Germinal center (tissue), 1 donor: ENCODE results near the gene PGPEP1.
"Not testable (repeated sequence)": the region's sequence is repeated elsewhere in the genome, so short reads cannot be mapped to it uniquely, and the experiment has no call there.

Source experiments
- DNase-seq: peaks from one replicate; pipeline ENCODE4 v3.0.0; 2012; ENCODE audit warnings: mixed read lengths, low spot score

The PGPEP1 gene

GRCh38 chr19:18308051-18308947, 32.1 kb upstream of the PGPEP1 start:
- DNase-seq: no peak

GRCh38 chr19:18308948-18309325, 31.5 kb upstream of the PGPEP1 start:
- no peak for DNase-seq

DNA sequence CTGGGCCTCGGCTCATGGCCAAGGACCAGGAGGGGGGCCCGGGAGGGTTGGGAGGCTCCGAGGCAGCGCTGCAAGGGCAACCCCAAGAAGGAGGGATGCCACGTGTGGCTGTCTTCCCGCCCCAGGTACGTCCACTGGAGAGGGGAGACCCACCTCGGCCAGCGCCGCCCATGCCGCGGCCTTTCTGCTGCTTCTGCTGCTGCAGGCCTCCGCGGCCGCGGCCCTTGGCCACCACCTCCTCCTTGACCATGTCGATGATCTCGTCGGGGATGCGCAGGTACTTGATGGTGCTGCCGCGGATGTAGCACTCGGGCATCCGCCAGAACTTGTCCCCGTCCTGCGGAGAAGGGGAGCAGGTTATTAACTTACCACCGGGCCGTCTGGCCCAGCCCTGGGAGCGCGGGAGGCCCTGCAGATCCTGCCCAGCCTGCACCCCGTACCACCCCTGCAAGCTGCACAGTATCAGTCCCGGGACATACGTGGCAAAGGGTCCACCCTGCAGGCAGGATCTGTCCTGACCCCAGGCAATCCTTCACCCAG, 30.8 kb upstream of the PGPEP1 start:
- DNase-seq: no peak

GRCh38 chr19:18310118-18310909, 30.1 kb upstream of the PGPEP1 start:
- no peak for DNase-seq

DNA sequence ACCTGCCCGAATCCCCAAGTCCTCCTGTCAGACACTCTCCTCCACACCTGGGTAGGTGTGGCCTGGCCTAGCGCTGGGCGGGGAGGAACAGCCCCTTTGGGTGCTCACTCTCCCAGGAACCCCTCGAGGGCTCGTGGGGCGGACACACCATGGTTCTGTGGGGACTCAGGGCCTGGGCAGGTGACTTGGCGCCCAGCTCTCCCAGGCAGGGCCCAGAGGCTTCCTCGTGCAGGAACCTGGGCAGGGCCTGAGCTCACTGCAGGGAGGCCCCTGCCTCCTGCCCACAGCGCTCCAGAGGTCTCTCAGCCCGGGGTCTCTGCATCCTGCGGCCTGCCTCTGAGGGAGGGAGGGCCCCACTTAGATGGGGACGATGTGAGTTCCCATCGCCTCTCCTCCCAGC, 29.4 kb upstream of the PGPEP1 start:
- DNase-seq: no peak

DNA sequence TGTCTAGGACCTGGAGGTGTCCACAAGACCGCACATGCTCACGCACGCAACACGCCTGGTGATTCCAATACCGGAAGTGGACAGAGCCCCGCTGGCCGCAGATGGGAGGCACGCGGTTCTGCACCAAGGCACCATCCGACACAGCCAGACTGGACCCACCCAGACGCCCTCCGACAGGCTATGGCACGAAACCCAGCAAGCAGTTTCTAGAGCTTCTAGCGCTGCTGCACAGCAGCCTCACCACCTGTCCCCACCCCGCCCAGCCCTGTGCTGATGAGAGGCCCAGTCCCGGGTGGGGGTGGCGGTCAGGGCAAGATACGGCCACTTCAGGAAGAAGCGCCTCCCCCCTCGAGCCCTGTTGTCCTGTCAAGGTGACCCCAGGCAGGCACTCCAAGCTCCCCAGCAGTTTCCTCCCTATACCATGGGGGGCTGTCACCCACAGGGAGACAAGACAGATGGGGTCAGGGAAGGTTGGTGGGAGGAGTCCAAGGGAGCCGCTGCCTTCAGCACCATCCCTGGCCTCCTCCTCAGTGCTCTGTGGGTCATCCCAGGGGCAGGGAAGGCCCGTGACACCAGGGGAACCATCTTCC, 28.8 kb upstream of the PGPEP1 start:
- DNase-seq: no peak

GRCh38 chr19:18312092-18312534, 28.3 kb upstream of the PGPEP1 start:
- no peak for DNase-seq

GRCh38 chr19:18313398-18313797, 27.0 kb upstream of the PGPEP1 start:
- no peak for DNase-seq

- DNase-seq: no peak
Observed at GRCh38 chr19:18317961-18318800, 22.2 kb upstream of the PGPEP1 start.

DNA sequence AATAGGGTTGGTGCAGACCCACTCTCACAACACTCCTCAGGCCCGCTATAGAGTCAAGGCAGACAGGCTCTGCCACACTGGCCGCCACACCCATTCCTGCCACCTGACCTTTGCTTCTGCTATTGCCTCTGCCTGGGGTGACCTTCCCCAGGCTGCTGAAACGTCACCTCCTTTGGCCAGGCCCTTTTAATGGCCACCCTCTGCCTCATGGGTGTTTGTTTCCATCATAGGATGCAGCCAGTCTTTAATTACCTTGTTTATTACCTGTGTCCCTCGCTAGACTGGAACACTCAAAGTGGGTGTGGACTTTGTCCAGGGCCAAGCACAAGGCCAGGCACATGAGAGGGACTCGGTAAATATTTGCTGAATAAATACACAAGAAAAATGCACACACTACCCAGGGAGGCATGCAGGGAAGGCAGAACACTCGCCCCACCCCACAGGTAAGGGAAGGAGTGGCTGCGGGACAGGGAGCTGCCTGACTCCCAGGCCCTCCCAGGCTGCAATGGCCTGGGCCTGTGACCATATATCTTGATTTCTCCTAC, 20.7 kb upstream of the PGPEP1 start:
- no peak for DNase-seq

GRCh38 chr19:18320865-18321733, 19.3 kb upstream of the PGPEP1 start:
- no peak for DNase-seq

DNA sequence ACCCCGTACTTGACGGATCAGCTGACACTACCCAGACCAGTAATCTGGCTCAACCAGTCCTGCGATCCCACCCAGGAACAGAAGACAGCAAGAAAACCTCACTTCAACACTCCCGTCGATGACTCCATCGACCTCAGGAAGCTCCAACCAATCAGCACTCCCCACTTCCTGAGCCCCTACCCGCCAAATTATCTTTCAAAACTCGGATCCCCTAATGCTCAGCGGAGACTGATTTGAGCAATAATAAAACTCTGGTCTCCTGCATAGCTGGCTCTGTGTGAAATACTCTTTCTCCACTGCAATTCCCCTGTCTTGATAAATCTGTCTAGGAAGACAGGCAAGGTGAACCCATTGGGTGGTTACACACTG, 18.7 kb upstream of the PGPEP1 start:
- DNase-seq: no peak

- DNase-seq: peak; percentile 57
Observed at GRCh38 chr19:18322318-18322758, 18.1 kb upstream of the PGPEP1 start.

DNA sequence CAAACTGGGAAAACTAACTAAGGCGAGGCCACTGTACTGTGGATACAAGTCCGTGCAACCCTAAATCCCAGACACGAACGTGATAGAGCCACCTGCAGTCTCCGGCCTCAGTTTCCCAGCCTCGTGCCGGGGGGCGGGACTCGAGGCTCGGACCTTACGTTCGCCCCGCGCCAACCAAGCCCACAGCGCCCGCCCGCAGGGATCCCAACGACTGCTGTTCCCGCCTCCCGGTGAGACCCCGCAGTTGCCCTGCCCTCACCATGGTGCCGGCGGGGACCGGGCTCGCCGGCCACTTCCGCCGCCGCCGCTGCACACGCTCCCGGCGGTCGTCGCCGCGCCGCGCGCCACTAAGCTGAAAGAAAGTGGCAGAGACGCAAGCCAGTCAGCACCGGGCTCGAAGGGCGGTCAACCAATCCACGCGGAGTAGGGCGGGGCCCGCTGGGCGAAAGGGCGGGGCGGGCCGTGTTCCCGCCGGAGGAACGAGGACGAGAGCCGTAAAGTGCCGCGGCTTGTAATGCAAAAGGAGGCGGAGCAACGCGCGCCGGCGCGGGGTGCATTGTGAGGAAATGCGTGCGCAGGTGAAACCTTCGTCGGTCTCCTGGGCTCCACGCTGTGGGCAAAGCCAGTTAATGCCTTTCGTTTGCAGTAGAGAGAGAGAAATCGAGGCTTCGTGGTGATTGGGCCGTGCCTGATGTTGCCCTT, 17.5 kb upstream of the PGPEP1 start, which contains the start of gene LSM4:
TSS of gene LSM4 (minus strand) at position 318 of the 702 bp plus-strand sequence. CDS start at position 262, 56 bp downstream.
- DNase-seq: peak; percentile 99

DNA sequence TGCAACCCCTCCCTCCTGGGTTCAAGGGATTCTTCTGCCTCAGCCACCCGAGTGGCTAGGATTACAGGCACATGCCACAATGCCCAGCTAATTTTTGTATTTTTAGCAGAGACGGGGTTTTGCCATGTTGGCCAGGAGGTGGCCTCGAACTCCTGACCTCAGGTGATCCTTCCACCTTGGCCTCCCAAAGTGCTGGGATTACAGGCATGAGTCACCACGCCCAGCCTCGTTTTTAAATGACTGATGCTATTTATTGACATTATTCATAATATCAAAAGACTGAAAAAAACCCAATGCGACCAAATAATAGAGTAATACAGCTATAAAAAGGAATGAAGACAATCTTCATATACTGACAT, 16.0 kb upstream of the PGPEP1 start:
- not testable (repeated sequence) for DNase-seq

DNA sequence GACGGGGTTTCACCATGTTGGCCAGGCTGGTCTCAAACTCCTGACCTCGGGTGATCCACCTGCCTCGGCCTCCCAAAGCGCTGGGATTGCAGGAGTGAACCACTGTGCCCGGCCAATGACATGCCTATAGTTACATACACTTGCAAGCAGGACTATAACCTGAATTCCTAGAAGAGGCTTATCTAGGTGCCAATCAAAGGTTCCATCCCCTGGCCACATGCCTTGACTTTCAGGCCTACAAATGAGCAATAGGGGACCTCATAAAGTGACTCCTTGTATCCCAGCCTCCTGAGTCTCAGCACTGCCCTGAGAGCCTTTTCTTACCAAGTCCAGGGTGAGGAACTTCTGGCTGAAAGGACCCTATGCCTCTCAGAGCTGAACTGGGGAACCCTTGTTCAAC, 13.6 kb upstream of the PGPEP1 start:
- DNase-seq: no peak

- DNase-seq: peak; percentile 96
Observed at GRCh38 chr19:18328340-18329034, 11.9 kb upstream of the PGPEP1 start.

- DNase-seq: no peak
Observed at GRCh38 chr19:18329035-18329376, 11.4 kb upstream of the PGPEP1 start.

- no peak for DNase-seq
Observed at GRCh38 chr19:18330868-18331267, 9.5 kb upstream of the PGPEP1 start.
